ENCODE data around the gene ARHGEF4.
"Not testable (repeated sequence)": the region's sequence is repeated elsewhere in the genome, so short reads cannot be mapped to it uniquely, and the experiment has no call there.

Gene ARHGEF4

GRCh38 chr2:131055169-131056065, 218.7 kb downstream of the ARHGEF4 start:
- no peak for DNase-seq

- DNase-seq: no peak
Measured at GRCh38 chr2:131056204-131056931, 219.7 kb downstream of the ARHGEF4 start.

DNA sequence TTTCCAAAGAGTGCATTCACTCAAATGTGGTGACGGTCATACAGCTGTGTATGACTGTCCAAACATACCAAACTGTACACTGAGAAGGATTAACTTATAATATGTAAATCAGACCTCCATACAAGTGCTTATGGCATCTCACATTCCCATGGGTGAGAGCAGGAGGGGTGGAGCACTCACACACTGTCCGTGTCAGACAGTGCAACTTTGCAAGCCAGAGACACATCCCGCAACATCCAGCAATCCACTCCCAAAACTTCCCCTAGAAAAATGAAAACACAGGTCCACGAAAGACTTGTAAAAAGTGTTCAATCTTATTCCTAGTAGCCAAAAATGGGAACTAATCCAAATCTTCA, 220.2 kb downstream of the ARHGEF4 start:
- no peak for DNase-seq

DNA sequence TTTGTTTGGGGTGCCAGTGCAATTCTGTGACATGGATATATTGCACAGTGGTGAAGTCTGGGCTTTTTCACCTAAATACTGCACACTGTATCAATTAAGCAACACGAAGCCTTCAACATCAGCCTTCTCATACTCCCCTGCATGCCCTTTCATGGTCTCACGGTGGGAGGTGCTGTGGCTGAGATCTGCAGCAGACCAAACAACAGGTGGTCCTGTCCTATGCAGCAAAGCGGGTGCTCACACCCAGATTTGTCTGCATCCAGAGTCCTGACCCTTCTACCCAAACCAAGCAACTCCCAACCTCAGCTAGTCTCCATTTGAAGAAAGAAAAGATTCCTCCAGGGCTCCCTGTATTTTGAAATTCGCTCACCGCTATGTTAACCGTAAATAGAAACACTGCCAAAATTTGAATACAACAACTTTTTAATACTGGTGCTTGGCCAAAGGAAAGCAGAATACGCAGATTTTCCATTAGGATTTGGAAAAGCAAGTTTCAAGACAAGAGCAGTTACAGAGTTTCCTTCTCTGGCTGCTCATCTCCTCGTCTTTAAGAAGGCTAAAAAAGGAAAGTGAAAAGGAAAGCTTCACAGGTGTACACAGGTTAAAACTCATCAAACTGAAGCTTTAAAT, 221.6 kb downstream of the ARHGEF4 start:
- no peak for DNase-seq

DNA sequence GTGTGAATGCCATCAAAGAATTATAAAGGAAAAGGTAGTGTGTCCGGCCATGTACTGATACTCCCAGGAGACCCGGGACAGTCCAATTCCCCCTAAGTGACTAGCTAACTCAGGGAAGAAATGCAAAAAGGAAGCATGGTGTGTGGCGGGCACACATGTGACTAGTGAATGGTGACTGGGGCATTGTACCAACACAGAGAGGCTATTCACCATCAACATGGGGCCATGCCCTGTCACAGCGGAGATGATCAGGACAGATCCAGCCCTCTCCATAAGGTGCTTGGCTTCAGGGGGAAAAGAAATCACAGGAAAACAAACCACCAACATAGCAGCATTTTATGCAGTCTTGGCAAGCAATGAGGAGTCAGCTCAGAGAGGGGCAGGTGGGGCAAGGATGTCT, 222.2 kb downstream of the ARHGEF4 start:
- DNase-seq: no peak

DNA sequence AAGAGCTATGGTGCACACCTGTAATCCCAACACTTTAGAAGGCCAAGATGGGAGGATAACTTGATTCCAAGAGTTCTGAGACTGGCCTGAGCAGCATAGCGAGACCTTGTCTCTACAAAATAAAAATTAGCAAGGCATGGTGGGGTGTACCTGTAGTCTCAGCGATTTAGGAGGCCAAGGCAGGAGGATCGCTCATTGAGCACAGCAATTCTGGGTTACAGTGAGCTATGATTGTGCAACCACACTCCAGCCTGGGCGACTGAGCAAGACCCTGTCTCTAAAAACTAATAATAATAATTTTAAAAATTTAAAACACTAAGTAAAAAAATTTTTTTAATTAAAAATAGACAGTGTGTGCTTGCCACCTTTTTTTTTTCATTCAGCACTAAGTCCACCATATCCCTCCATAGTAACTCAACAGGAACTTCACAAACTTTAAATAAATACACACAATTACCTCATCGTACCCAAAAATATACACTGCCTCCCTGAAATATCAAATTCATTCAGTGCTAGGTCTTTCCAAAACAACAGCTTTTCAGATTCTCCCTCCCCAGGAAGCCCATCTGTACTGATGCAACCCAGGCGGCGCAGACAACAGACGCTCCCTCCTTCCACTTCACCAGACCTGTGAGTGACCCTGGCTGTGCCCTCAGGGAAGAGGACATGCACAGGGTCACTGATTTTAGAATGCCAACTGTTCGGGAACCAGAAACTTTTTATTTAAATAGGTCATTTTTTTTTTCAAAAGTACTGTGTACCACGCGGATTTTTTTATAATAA, 227.0 kb downstream of the ARHGEF4 start:
- no peak for DNase-seq

- DNase-seq: no peak
Measured at GRCh38 chr2:131064589-131065512, 228.1 kb downstream of the ARHGEF4 start.

- DNase-seq: no peak
Measured at GRCh38 chr2:131067465-131068125, 230.9 kb downstream of the ARHGEF4 start.

GRCh38 chr2:131068172-131068571, 231.5 kb downstream of the ARHGEF4 start:
- DNase-seq: not testable (repeated sequence)

DNA sequence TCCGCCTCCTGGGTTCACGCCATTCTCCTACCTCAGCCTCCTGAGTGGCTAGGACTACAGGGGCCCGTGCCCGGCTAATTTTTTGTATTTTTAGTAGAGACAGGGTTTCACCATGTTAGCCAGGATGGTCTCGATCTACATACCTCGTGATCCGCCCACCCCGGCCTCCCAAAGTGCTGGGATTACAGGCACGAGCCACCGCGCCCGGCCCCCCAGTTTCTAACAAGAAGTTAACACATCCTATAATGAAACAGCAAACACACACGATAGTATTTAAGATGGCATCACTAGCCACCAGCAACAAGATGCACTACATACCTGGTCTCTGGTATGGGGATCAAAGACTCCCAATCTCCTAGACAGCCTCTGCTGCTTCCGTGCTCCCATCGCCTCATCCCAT, 238.9 kb downstream of the ARHGEF4 start:
- not testable (repeated sequence) for DNase-seq

GRCh38 chr2:131076707-131077106, 240.0 kb downstream of the ARHGEF4 start:
- no peak for DNase-seq

DNA sequence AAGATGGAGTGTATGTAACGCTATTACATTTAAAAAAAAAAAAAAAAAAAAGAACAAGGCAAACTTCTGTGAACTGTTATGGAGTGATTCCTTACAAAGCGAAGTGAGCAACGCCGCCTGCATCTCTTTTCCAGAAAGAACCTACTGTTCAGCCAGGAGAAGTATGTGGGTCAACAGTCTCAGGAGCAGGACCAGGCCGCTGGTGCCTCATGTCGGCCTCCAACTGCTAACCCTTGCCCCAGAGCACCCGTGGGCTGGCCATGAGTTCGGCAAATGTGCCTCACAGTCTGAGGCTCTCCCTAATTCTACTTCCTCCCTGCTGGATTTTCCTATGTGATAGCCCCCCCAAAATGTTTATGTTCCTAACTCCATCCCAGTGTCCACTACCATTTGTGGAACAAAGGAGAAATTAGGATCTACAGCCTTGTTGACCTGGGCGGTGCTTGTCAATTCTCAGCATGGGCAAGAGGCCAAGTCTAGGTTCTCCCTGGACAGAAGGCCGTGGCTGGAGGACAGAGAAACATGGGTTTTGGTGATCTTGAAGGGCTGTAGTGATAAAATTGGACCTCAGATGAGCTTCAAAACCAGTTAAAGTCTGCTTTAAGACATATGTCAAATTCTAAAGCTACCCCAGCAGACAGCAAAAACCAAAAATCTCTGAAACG, 240.6 kb downstream of the ARHGEF4 start:
- no peak for DNase-seq

GRCh38 chr2:131077966-131078365, 241.3 kb downstream of the ARHGEF4 start:
- no peak for DNase-seq

- DNase-seq: not testable (repeated sequence)
Measured at GRCh38 chr2:131079931-131080330, 243.2 kb downstream of the ARHGEF4 start.

DNA sequence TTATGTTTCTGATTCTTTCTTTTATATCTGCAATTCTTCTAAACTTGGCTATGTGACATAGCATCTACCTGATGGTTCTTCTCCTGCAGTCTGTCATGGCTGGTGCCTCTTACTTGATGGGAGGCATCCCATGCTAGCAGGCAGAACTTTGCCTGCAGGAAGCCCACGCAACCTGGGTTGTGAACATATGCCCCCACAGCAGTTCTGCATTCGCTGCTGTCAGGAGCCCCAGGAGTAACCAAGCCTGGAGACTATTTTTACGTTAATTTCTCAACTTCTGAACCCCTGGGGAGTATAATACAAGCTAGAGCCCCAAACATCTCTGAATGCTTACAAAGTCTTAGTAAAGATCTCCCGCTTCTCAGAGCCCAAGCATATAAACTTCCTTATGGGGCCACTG, 244.5 kb downstream of the ARHGEF4 start:
- DNase-seq: no peak

DNA sequence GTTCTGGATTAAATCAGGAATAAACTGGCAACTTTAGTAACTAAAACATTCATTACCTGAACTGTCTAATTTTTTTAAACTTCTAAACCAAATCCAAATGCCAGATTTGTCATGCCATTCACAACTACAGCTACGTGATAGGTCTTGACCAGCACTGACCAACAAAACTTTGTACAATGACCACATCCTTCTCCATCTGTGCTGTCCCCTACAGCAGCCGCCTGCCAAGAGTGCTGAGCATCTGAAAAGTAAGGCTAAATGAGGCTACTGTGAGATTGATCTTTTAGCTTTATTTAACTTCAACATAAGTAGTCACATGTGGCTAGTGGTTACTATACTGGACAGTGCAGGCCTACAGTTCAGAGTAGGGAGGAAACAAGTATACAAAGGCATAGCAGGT, 248.9 kb downstream of the ARHGEF4 start:
- no peak for DNase-seq

GRCh38 chr2:131092458-131093005, 255.8 kb downstream of the ARHGEF4 start:
- no peak for DNase-seq

DNA sequence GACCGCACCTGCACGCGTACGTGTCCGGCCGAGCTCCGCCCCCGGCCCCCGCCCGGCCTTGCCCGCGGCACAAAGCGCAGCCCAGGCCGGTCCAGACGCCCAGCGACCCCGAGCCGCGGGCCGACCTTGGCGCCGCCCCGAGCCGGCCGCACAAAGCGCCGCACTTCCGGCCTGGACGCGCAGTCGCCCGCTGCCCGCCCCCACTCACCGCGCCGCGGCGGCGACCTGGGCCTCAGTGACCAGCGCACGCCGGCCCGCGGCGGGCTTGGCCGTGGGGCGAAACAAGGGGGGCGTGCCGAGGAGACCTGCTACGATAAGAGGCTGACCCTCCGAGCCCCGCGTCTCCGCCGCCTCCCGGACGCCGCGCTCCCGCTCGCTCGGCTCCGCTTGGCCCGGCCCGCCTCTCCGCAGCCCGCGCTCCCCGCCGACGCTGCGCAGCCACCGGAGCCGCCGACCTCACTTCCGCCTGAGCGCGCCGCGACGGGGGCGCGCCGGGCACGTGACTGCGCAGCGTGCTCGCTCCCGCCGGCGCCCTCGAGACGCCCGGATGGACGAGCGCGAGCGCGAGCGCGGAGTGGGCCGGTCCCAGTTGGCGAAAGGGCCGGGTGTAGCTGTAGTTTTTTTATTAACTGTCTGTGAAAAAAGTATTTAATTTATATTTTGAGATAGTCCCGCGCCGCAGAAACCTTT, 256.4 kb downstream of the ARHGEF4 start, which contains the start of gene FAM168B:
FAM168B (minus strand) TSS at position 455 of the 690 bp plus-strand sequence. CDS start 10,814 bp downstream, outside the sequence.
- DNase-seq: no peak

GRCh38 chr2:131093696-131094462, 257.2 kb downstream of the ARHGEF4 start:
- DNase-seq: no peak
